ENCODE results near the gene ZNF440. TPM values are rescaled to one million over a fixed set of nuclear protein-coding genes. Genes with fewer than 3 reads are reported as not detected.
"Not testable (repeated sequence)": the region's sequence is repeated elsewhere in the genome, so short reads cannot be mapped to it uniquely, and the experiment has no call there.

The ZNF440 gene
- 1 to 10 TPM in 2 of 3 donors, under 1 TPM in 1; 0.34 to 4.5 (median 2.4) TPM for polyA plus RNA-seq

- peak; percentile 85 to 88 (median 86) for DNase-seq
- Mint-ChIP-seq H3K9me3 (peaks cover 0 to 3% (median 0%) of the 10 kb centered on the region in 6 donors), H3K4me1 (peaks cover 29 to 34% of the 10 kb centered on the region in 2 donors), H3K27ac (peak within 1 kb of the TSS; percentile 83 to 91 (median 86)), H3K36me3 (peaks cover 0 to 6% (median 3%) of the 10 kb centered on the region in 3 donors), H3K27me3 (ENCODE audit: low read depth in 3 of 3) (peaks cover 1 to 2% (median 2%) of the 10 kb centered on the region in 3 donors), H3K4me3 (peak within 1 kb of the TSS; percentile 92 to 94 (median 94))
Observed at GRCh38 chr19:11814029-11814699, at the start of gene ZNF440. TSS of gene ZNF440 (plus strand) at chr19:11814273. CDS start at chr19:11814448, 175 bp downstream.

GRCh38 chr19:11766597-11767591 is 47.2 kb upstream of the ZNF440 start, which contains the start of gene ZNF441:
TSS of gene ZNF441 (plus strand) at chr19:11767000. CDS start at chr19:11767194, 194 bp downstream.
- H3K36me3 Mint-ChIP-seq: peaks cover 8 to 10% (median 9%) of the 10 kb centered on the region in 3 donors
- DNase-seq: peak; percentile 91 to 93 (median 92)
- H3K4me3 Mint-ChIP-seq: peak within 1 kb of the TSS; percentile 97 to 99 (median 98)
- H3K27me3 Mint-ChIP-seq (ENCODE audit: low read depth in 3 of 3): peaks cover 5 to 8% (median 7%) of the 10 kb centered on the region in 3 donors
- peaks cover 30 to 34% of the 10 kb centered on the region in 2 donors for H3K4me1 Mint-ChIP-seq
- peaks cover 0 to 15% (median 2%) of the 10 kb centered on the region in 6 donors for H3K9me3 Mint-ChIP-seq
- H3K27ac Mint-ChIP-seq: peak within 1 kb of the TSS; percentile 92 to 98 (median 94)

GRCh38 chr19:11767633-11768133 is 46.4 kb upstream of the ZNF440 start:
- H3K9me3 Mint-ChIP-seq: peaks cover 0 to 21% (median 6%) of the 10 kb centered on the region in 6 donors

GRCh38 chr19:11769995-11770394 is 44.1 kb upstream of the ZNF440 start:
- Mint-ChIP-seq H3K27ac (peak overlapping the region in 1 of 6 donors; percentile 19), H3K27me3 (ENCODE audit: low read depth in 3 of 3) (peaks cover 5 to 7% (median 6%) of the 10 kb centered on the region in 3 donors), H3K36me3 (peaks cover 25 to 32% (median 29%) of the 10 kb centered on the region in 3 donors), H3K4me1 (peaks cover 40 to 50% of the 10 kb centered on the region in 2 donors), H3K4me3 (no peak overlapping the region), H3K9me3 (peaks cover 15 to 34% (median 20%) of the 10 kb centered on the region in 6 donors)
- no peak for DNase-seq

More at GRCh38 chr19:11767633-11768133, 46.4 kb upstream of the ZNF440 start:
- H3K4me1 Mint-ChIP-seq: peaks cover 32 to 34% of the 10 kb centered on the region in 2 donors
- peaks cover 11 to 15% (median 13%) of the 10 kb centered on the region in 3 donors for H3K36me3 Mint-ChIP-seq
- peak in 2 of 3 donors; percentile 13 to 16 for DNase-seq
- H3K4me3 Mint-ChIP-seq: peak overlapping the region; percentile 97 to 99 (median 98)
- peaks cover 5 to 7% (median 6%) of the 10 kb centered on the region in 3 donors for H3K27me3 Mint-ChIP-seq (ENCODE audit: low read depth in 3 of 3)
- H3K27ac Mint-ChIP-seq: peak overlapping the region; percentile 59 to 98 (median 94)

- not testable (repeated sequence) for H3K27me3 Mint-ChIP-seq (ENCODE audit: low read depth in 3 of 3); H3K4me3 Mint-ChIP-seq; H3K27ac Mint-ChIP-seq; DNase-seq
- Mint-ChIP-seq H3K36me3 (peaks cover 31 to 40% (median 37%) of the 10 kb centered on the region in 3 donors), H3K4me1 (peaks cover 39 to 48% of the 10 kb centered on the region in 2 donors), H3K9me3 (peaks cover 22 to 44% (median 29%) of the 10 kb centered on the region in 6 donors)
Observed at GRCh38 chr19:11771520-11771919, 42.6 kb upstream of the ZNF440 start.

- H3K36me3 Mint-ChIP-seq: peaks cover 65 to 76% (median 74%) of the 10 kb centered on the region in 3 donors
- H3K27ac Mint-ChIP-seq; H3K27me3 Mint-ChIP-seq (ENCODE audit: low read depth in 3 of 3); DNase-seq; H3K4me3 Mint-ChIP-seq: not testable (repeated sequence)
- H3K4me1 Mint-ChIP-seq: peaks cover 10 to 16% of the 10 kb centered on the region in 2 donors
- peaks cover 37 to 86% (median 65%) of the 10 kb centered on the region in 6 donors for H3K9me3 Mint-ChIP-seq
Observed at GRCh38 chr19:11776669-11777068, 37.4 kb upstream of the ZNF440 start.

GRCh38 chr19:11780431-11781020 is 33.5 kb upstream of the ZNF440 start:
- no peak for DNase-seq
- Mint-ChIP-seq H3K36me3 (peaks cover 53 to 71% (median 69%) of the 10 kb centered on the region in 3 donors), H3K27me3 (ENCODE audit: low read depth in 3 of 3) (peaks cover 0 to 2% (median 0%) of the 10 kb centered on the region in 3 donors), H3K9me3 (peaks cover 38 to 95% (median 76%) of the 10 kb centered on the region in 6 donors), H3K4me3 (no peak overlapping the region), H3K27ac (no peak overlapping the region), H3K4me1 (peaks cover 0 to 2% of the 10 kb centered on the region in 2 donors)

GRCh38 chr19:11781295-11782057 is 32.6 kb upstream of the ZNF440 start:
- H3K27ac Mint-ChIP-seq: no peak overlapping the region
- peaks cover 47 to 63% (median 62%) of the 10 kb centered on the region in 3 donors for H3K36me3 Mint-ChIP-seq
- no peak overlapping the region for H3K4me3 Mint-ChIP-seq
- peaks cover 0 to 2% (median 2%) of the 10 kb centered on the region in 3 donors for H3K27me3 Mint-ChIP-seq (ENCODE audit: low read depth in 3 of 3)
- H3K4me1 Mint-ChIP-seq: peaks cover 0 to 2% of the 10 kb centered on the region in 2 donors
- no peak for DNase-seq
- H3K9me3 Mint-ChIP-seq: peaks cover 35 to 94% (median 76%) of the 10 kb centered on the region in 6 donors

- no peak overlapping the region for H3K4me3 Mint-ChIP-seq
- H3K36me3 Mint-ChIP-seq: peaks cover 32 to 46% (median 41%) of the 10 kb centered on the region in 3 donors
- H3K9me3 Mint-ChIP-seq: peaks cover 37 to 94% (median 83%) of the 10 kb centered on the region in 6 donors
- no peak for DNase-seq
- H3K4me1 Mint-ChIP-seq: peaks cover 0 to 2% of the 10 kb centered on the region in 2 donors
- peaks cover 0 to 2% (median 0%) of the 10 kb centered on the region in 3 donors for H3K27me3 Mint-ChIP-seq (ENCODE audit: low read depth in 3 of 3)
- H3K27ac Mint-ChIP-seq: no peak overlapping the region
Observed at GRCh38 chr19:11783767-11784166, 30.3 kb upstream of the ZNF440 start.

- no peak overlapping the region for H3K27ac Mint-ChIP-seq
- H3K27me3 Mint-ChIP-seq (ENCODE audit: low read depth in 3 of 3): peaks cover 0 to 3% (median 0%) of the 10 kb centered on the region in 3 donors
- H3K36me3 Mint-ChIP-seq: peaks cover 29 to 41% (median 36%) of the 10 kb centered on the region in 3 donors
- peaks cover 43 to 94% (median 85%) of the 10 kb centered on the region in 6 donors for H3K9me3 Mint-ChIP-seq
- no peak for DNase-seq
- peaks cover 0 to 2% of the 10 kb centered on the region in 2 donors for H3K4me1 Mint-ChIP-seq
- no peak overlapping the region for H3K4me3 Mint-ChIP-seq
Observed at GRCh38 chr19:11784356-11784755, 29.7 kb upstream of the ZNF440 start.

- Mint-ChIP-seq H3K4me1 (peaks cover 0 to 2% of the 10 kb centered on the region in 2 donors), H3K4me3 (no peak overlapping the region), H3K9me3 (peaks cover 40 to 83% (median 75%) of the 10 kb centered on the region in 6 donors), H3K27me3 (ENCODE audit: low read depth in 3 of 3) (peaks cover 0 to 10% (median 0%) of the 10 kb centered on the region in 3 donors), H3K27ac (no peak overlapping the region), H3K36me3 (peaks cover 13 to 15% (median 15%) of the 10 kb centered on the region in 3 donors)
- DNase-seq: no peak
Observed at GRCh38 chr19:11787536-11787935, 26.5 kb upstream of the ZNF440 start.

- H3K4me1 Mint-ChIP-seq: peaks cover 9% of the 10 kb centered on the region in 2 donors
- peaks cover 3 to 9% (median 3%) of the 10 kb centered on the region in 3 donors for H3K27me3 Mint-ChIP-seq (ENCODE audit: low read depth in 3 of 3)
- no peak for DNase-seq
- H3K36me3 Mint-ChIP-seq: peaks cover 0 to 7% (median 0%) of the 10 kb centered on the region in 3 donors
- peaks cover 24 to 33% (median 29%) of the 10 kb centered on the region in 6 donors for H3K9me3 Mint-ChIP-seq
- H3K27ac Mint-ChIP-seq: no peak overlapping the region
- H3K4me3 Mint-ChIP-seq: no peak overlapping the region
Observed at GRCh38 chr19:11792942-11793341, 21.1 kb upstream of the ZNF440 start.
